Psoas muscle (tissue), 8 donors: ENCODE measurements around the gene ITIH5. TPM values are rescaled to one million over a fixed set of nuclear protein-coding genes. Genes with fewer than 3 reads are reported as not detected.
A peak's percentile ranks its signal among the peaks of the same experiment; 100 is the strongest.

Experiments
- ATAC-seq, 4 donors: fragments of 200-7000 bp; cut with Tn5 transposase; one replicate each; pipeline ENCODE4 v1.9.1; 2020; ENCODE audit warnings: moderate library complexity in 3 of 4, mild to moderate bottlenecking in 2 of 4
- DNase-seq, 2 donors: peaks; one replicate each; pipeline ENCODE4 v3.0.0-alpha.2; 2020
- H3K27ac ChIP-seq: fragments of 200-600 bp; one replicate; pipeline ENCODE4 v1.8.0; 2022
- H3K27me3 ChIP-seq, 3 donors: fragments of 200-600 bp in 1 of 3; one replicate each; pipeline versions ENCODE4 v1.6.1 to v1.8.0; 2013 to 2022; ENCODE audit warnings: low read length in 2 of 3, mild to moderate bottlenecking in 2 of 3, moderate library complexity in 1 of 3; ENCODE audit not compliant: insufficient read depth in 3 of 3
- H3K36me3 ChIP-seq, 2 donors: fragments of 200-600 bp in 1 of 2; one replicate each; pipeline versions ENCODE4 v1.6.1 to v1.8.0; 2013 to 2022; ENCODE audit warnings: low read depth in 1 of 2, mild to moderate bottlenecking in 1 of 2, moderate library complexity in 1 of 2; ENCODE audit not compliant: insufficient read depth in 1 of 2
- H3K4me1 ChIP-seq: fragments of 200-600 bp; one replicate; pipeline ENCODE4 v1.8.0; 2022
- H3K4me3 ChIP-seq: fragments of 200-600 bp; one replicate; pipeline ENCODE4 v1.8.0; 2022; ENCODE audit warnings: mild to moderate bottlenecking
- H3K9me3 ChIP-seq: fragments of 200-600 bp; one replicate; pipeline ENCODE4 v1.8.0; 2022
- WGBS, 3 donors: extraction: QIAGEN DNeasy Blood & Tissue Kit; methylation state at CpG; one replicate each; pipeline versions ENCODE4 v1.1.6 to v1.1.7; 2013; 5-methylcytosine and 5-hydroxymethylcytosine counted together
- intact Hi-C, 2 donors: fragments of 100-400 bp; cut with DNase I; formaldehyde crosslinking; loops; one replicate each; pipeline versions ENCODE4 v1.11.0 to v1.14.2; 2022
- polyA plus RNA-seq, 3 donors: library from polyadenylated mRNA; stranded (reverse); fragments of 200-250 nt; gene quantifications; one replicate each; pipeline ENCODE4 v1.2.3, GENCODE V29; 2013
- total RNA-seq, 4 donors: library from RNA; stranded (reverse); fragmentation: NEBNext Ultra II Directional in 2 of 4; extraction: Animal tissue kit (Norgen Biotek cat#: 25700) in 2 of 4; gene quantifications; one replicate each; pipeline versions ENCODE4 v1.2.1 to v1.2.4, GENCODE V29; 2021 to 2023
- TF ChIP-seq, protein P1 (sequence below): fragments of 200-600 bp; IDR thresholded peaks from one replicate; pipeline ENCODE4 v1.8.0; 2022; ENCODE audit warnings: antibody characterized with exemption
- donor health status: healthy with polysubstance abuse.
- donor health status: DM: no; HTN: no; CAD: no; lungs with moderate emphysema.
- donor health status: Bipolar disorder and iron deficiency.
- donor health status: healthy.
- donor health status: DM: yes; HTN: yes; CAD: no.
- donor health status: DM: no; HTN: no; CAD: no.
- donor health status: DM: no; HTN: no; CAD: no.
- donor health status: DM: yes; HTN: yes; CAD: no.

Gene ITIH5
- total and polyA plus RNA-seq, 7 donors, result 1.3 to 13.0 (median 2.9) TPM

DNA sequence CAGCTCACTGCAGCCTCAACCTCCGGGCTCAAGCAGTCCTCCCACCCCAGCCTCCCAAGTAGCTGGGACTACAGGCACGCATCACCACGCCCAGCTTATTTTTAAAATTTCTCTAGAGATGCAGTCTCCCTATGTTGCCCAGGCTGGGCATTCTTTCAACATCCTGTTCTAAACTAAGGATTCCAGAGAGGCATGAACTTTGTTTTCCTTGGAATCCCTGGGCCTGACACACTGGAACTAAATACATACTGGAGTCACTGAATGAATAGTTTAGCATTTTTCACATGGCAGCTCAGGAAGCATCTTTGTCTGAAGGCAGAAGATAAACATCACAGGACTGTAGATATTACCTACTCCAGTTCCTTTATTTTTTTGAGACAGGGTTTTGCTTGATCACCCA, 108.7 kb downstream of the ITIH5 start:
- WGBS, 3 donors, result 87 to 94% (median 90%) methylated on average over 3 of the region's 3 CpGs

DNA sequence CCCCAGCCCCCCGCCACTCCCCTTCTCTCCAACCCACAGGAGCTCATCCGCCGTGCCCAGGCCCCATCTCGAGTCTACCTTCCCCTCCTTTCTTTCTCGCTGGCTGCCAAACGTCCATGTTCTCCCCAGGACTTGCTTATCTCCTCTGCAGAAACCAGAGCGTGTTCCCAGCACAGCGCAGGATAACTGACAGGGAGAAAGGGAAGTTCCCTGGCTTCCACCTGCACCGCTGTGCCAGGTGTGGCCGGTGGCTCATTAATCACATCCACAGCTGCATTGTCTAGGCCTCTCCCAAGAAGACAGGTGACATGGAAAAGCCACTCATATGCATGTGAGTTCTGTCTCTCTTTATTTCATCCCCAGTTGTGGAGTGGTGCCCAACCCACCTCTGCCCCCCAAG, 113.2 kb downstream of the ITIH5 start:
- no peaks in the 10 kb centered on the region for H3K36me3 ChIP-seq
- no peak overlapping the region for H3K4me3 ChIP-seq
- TF ChIP-seq, protein P1, sequence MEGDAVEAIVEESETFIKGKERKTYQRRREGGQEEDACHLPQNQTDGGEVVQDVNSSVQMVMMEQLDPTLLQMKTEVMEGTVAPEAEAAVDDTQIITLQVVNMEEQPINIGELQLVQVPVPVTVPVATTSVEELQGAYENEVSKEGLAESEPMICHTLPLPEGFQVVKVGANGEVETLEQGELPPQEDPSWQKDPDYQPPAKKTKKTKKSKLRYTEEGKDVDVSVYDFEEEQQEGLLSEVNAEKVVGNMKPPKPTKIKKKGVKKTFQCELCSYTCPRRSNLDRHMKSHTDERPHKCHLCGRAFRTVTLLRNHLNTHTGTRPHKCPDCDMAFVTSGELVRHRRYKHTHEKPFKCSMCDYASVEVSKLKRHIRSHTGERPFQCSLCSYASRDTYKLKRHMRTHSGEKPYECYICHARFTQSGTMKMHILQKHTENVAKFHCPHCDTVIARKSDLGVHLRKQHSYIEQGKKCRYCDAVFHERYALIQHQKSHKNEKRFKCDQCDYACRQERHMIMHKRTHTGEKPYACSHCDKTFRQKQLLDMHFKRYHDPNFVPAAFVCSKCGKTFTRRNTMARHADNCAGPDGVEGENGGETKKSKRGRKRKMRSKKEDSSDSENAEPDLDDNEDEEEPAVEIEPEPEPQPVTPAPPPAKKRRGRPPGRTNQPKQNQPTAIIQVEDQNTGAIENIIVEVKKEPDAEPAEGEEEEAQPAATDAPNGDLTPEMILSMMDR, result no peak
- no peaks in the 10 kb centered on the region for H3K4me1 ChIP-seq
- no peaks in the 10 kb centered on the region for H3K9me3 ChIP-seq
- intact Hi-C loops, result no loop called here
- ATAC-seq (no peak), DNase-seq (no peak)
- no peaks in the 10 kb centered on the region for H3K27me3 ChIP-seq
- no peak overlapping the region for H3K27ac ChIP-seq
- WGBS, 3 donors, result 85 to 93% (median 88%) methylated on average over 10 of the region's 10 CpGs

More for the DNA sequence above, 108.7 kb downstream of the ITIH5 start:
- TF ChIP-seq, protein P1, result no peak
- intact Hi-C loops, result no loop called here
- H3K36me3 ChIP-seq, result no peaks in the 10 kb centered on the region
- ATAC-seq, result no peak
- H3K27ac ChIP-seq, result no peak overlapping the region
- DNase-seq, result no peak
- H3K4me3 ChIP-seq, result no peak overlapping the region
- peaks cover 9% of the 10 kb centered on the region for H3K4me1 ChIP-seq
- H3K27me3 ChIP-seq, result no peaks in the 10 kb centered on the region
- no peaks in the 10 kb centered on the region for H3K9me3 ChIP-seq

DNA sequence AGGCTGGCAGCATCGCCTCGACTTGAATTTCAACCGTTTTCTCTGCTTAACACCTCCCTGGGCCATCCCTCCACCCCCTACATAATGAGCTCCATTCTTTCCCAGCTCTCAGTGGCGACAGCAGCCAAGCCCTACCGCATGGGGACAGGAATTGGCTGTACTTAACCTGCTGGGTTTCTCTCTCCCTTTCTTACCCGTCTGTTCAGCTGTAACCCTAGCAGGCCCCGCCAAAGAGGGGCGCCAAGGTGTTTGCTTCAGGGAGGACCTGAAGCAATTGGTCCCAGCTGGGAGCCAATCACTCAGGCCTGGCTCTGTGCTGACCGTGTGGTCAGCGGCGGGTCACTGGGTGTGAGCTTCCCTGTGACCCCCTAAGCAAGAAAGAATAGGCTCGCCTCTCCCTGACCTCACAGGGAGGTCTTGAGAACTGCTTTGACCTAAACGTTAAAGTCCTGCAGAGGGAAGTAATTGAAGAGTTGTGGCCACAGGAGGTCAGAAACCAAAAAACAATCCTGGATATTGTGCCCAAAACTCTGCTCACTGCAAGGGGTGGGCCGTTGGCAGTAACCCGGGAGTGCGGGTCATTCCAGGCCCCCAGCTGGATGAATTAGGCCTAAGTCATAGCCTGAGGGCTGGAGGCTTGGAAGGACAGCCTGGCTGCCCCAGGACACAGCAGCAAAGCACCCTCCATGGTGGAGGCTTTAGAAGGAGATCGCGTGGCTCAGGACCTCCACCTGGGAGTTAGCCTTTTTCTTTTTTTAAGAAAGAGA, 114.6 kb downstream of the ITIH5 start:
- no peaks in the 10 kb centered on the region for H3K27me3 ChIP-seq
- H3K4me1 ChIP-seq, result no peaks in the 10 kb centered on the region
- intact Hi-C loops, result no loop called here
- TF ChIP-seq, protein P1, result no peak
- no peaks in the 10 kb centered on the region for H3K36me3 ChIP-seq
- no peaks in the 10 kb centered on the region for H3K9me3 ChIP-seq
- no peak overlapping the region for H3K27ac ChIP-seq
- WGBS, 3 donors, result 32 to 37% (median 33%) methylated on average over 18 of the region's 18 CpGs
- H3K4me3 ChIP-seq, result no peak overlapping the region
- no peak for DNase-seq
- peak in 1 of 4 donors; percentile 42 for ATAC-seq

DNA sequence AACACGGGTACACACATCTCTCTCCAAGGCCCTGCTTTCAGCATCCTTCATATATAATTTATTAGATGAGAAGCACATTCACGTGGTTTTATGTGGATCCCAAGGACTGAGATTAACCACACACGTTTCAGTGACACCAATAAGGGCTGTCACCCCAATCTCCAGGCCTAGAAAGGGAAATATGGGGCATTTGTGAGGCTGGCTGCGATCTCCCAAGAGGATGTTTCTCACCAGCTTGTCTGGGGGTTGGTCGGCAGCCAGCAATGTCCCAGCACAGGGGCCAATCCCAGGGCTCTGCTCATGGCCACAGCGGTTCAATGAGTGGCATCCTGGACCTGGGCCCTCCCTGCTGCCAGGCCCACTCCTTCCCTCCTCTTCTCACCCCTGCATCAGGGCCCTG, 115.5 kb downstream of the ITIH5 start:
- Histone ChIP-seq H3K4me1 (no peaks in the 10 kb centered on the region), H3K9me3 (no peaks in the 10 kb centered on the region), H3K27ac (no peak overlapping the region), H3K4me3 (no peak overlapping the region), H3K36me3 (no peaks in the 10 kb centered on the region), H3K27me3 (no peaks in the 10 kb centered on the region)
- 47 to 64% (median 50%) methylated on average over 6 of the region's 6 CpGs for WGBS, 3 donors
- no peak for DNase-seq
- intact Hi-C loops, result no loop called here
- ATAC-seq, result no peak
- TF ChIP-seq, protein P1, result no peak

DNA sequence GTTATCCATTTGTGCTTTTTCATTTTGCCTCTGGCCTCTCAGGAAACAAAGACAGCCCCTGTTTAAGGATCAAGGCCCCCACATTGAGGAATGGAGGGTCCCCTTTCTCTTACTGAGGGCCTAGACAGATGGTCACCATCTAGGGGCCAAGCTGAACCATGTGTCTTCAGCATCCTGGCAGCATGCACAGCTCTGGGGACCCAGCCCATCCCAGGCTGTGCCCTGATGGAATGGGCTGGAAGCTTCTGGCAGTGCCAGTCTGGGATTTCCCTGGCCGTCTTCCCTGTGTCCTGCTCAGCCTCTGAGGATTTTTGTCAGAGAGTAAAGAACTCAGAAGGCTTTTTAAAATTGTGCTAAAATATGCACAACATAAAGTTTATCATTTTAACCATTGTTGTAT, 116.8 kb downstream of the ITIH5 start:
- Histone ChIP-seq H3K4me3 (no peak overlapping the region), H3K9me3 (no peaks in the 10 kb centered on the region), H3K36me3 (no peaks in the 10 kb centered on the region), H3K27ac (no peak overlapping the region), H3K27me3 (no peaks in the 10 kb centered on the region), H3K4me1 (no peaks in the 10 kb centered on the region)
- TF ChIP-seq, protein P1, result no peak
- DNase-seq (no peak), ATAC-seq (no peak)
- WGBS, 3 donors, result 56 to 71% (median 68%) methylated on average over 1 of the region's 1 CpG
- intact Hi-C loops, result no loop called here
